H1 (cell line): ENCODE measurements around the gene IFI44L.

Experiments
- BRCA1 ChIP-seq: IDR thresholded peaks from 2 replicates; pipeline ENCODE4 v1.6.1; 2012; ENCODE audit warnings: low read depth, low read length, improper control_type of control experiment
- CREB1 ChIP-seq: IDR thresholded peaks from 2 replicates; pipeline ENCODE4 v1.6.1; 2012; ENCODE audit warnings: inconsistent platforms
- KDM1A ChIP-seq: fragments of 200-600, 300-600 bp; sonication (generic); IDR thresholded peaks from 2 replicates; pipeline ENCODE4 v1.7.1; 2016; ENCODE audit warnings: mild to moderate bottlenecking, low read length, borderline replicate concordance
- POLR2AphosphoS5 ChIP-seq: IDR thresholded peaks from 2 replicates; pipeline ENCODE4 v1.6.1; 2011; ENCODE audit warnings: low read depth, low read length
- POU5F1 ChIP-seq: IDR thresholded peaks from 2 replicates; pipeline ENCODE4 v1.6.1; 2011; ENCODE audit warnings: low read depth, mild to moderate bottlenecking, low read length, moderate library complexity
- SIN3A ChIP-seq, 2 experiments: IDR thresholded peaks in 1 of 2; conservative IDR thresholded peaks in 1 of 2; 2 replicates each; pipeline ENCODE4 v1.6.1; 2011 to 2012; ENCODE audit warnings: low read length in 2 of 2, improper control_type of control experiment in 1 of 2, low read depth in 1 of 2, mild to moderate bottlenecking in 1 of 2
- TF ChIP-seq, protein P1 (sequence below), 3 experiments: IDR thresholded peaks; 1 replicate in 2 of 3; 2 replicates in 1 of 3; pipeline versions ENCODE4 v1.5.1 to v1.6.1; 2011; ENCODE audit warnings: low read length in 3 of 3, mild to moderate bottlenecking in 3 of 3, inconsistent platforms in 2 of 3, low read depth in 1 of 3, moderate library complexity in 1 of 3; ENCODE audit not compliant: insufficient read depth in 1 of 3; ENCODE audit errors: control extremely low read depth in 1 of 3
- TF ChIP-seq, protein P2 (sequence below): IDR thresholded peaks from 2 replicates; pipeline ENCODE4 v1.6.1; 2011; ENCODE audit warnings: low read depth, mild to moderate bottlenecking, low read length; ENCODE audit not compliant: insufficient read depth
- TF ChIP-seq, protein P3 (sequence below): IDR thresholded peaks from 2 replicates; pipeline ENCODE4 v1.6.1; 2012; ENCODE audit warnings: inconsistent platforms

DNA sequence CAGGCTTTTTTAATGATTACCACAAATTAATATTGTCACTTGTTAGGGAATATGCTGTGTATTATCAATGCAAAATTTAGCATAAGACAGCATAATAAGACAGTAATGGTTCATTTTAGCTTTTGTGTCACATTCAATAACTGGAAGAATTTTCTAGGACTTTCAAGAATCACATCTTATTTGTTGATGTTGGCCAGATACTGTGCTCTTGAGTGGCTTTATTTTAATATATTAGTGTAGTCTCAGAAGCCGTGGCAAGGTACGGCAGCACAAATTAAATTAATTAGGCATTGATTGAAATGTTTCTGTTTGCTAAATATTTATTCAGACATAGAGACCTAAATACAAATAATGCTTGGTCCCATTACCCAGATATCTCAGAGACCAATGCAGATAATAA is 10.4 kb downstream of the IFI44L start:
- TF ChIP-seq POU5F1 (no peak), POLR2AphosphoS5 (no peak), CREB1 (no peak), BRCA1 (no peak), SIN3A (conservative IDR thresholded peaks at IDR 0.05 in 1 of 2, IDR thresholded peaks at IDR 0.05 in 1 of 2; ENCODE audit: low read depth in 1 of 2, low read length in 2 of 2) (no peak), KDM1A (no peak)
- TF ChIP-seq, protein P1, sequence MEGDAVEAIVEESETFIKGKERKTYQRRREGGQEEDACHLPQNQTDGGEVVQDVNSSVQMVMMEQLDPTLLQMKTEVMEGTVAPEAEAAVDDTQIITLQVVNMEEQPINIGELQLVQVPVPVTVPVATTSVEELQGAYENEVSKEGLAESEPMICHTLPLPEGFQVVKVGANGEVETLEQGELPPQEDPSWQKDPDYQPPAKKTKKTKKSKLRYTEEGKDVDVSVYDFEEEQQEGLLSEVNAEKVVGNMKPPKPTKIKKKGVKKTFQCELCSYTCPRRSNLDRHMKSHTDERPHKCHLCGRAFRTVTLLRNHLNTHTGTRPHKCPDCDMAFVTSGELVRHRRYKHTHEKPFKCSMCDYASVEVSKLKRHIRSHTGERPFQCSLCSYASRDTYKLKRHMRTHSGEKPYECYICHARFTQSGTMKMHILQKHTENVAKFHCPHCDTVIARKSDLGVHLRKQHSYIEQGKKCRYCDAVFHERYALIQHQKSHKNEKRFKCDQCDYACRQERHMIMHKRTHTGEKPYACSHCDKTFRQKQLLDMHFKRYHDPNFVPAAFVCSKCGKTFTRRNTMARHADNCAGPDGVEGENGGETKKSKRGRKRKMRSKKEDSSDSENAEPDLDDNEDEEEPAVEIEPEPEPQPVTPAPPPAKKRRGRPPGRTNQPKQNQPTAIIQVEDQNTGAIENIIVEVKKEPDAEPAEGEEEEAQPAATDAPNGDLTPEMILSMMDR (IDR thresholded peaks at IDR 0.05; ENCODE audit: control extremely low read depth in 1 of 3, insufficient read depth in 1 of 3, low read depth in 1 of 3, low read length in 3 of 3) = no peak
- TF ChIP-seq, protein P2, sequence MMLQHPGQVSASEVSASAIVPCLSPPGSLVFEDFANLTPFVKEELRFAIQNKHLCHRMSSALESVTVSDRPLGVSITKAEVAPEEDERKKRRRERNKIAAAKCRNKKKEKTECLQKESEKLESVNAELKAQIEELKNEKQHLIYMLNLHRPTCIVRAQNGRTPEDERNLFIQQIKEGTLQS = no peak
- TF ChIP-seq, protein P3, sequence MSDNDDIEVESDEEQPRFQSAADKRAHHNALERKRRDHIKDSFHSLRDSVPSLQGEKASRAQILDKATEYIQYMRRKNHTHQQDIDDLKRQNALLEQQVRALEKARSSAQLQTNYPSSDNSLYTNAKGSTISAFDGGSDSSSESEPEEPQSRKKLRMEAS = no peak
